GM13976 (cell line): ENCODE measurements around the gene MYO1E.

Source experiments
- DNase-seq: peaks from one replicate; pipeline ENCODE4 v3.0.0; 2012; ENCODE audit warnings: low spot score
- CTCF ChIP-seq: IDR thresholded peaks from 2 replicates; pipeline ENCODE4 v1.5.1; 2012; ENCODE audit warnings: borderline replicate concordance, mild to moderate bottlenecking; ENCODE audit not compliant: insufficient read depth; ENCODE audit errors: extremely low read depth, missing control alignments, control extremely low read depth
- in situ Hi-C: fragments of 300-500 bp; cut with MboI; formaldehyde crosslinking; loops from one replicate; pipeline ENCODE4 v1.12.0; 2022; ENCODE audit warnings: low sequenced_read_pairs, mixed read lengths, inconsistent platforms; ENCODE audit not compliant: unreplicated experiment

MYO1E gene

GRCh38 chr15:59309405-59309804, 63.3 kb downstream of the MYO1E start:
- no peak for DNase-seq
- in situ Hi-C loops: no loop called here
- TF ChIP-seq CTCF: no peak

GRCh38 chr15:59307165-59307537, 65.5 kb downstream of the MYO1E start:
- in situ Hi-C loops: no loop called here
- DNase-seq: no peak
- no peak for TF ChIP-seq CTCF

GRCh38 chr15:59306520-59307164, 66.0 kb downstream of the MYO1E start:
- DNase-seq: no peak
- in situ Hi-C loops: no loop called here
- no peak for TF ChIP-seq CTCF

GRCh38 chr15:59304807-59305206, 67.9 kb downstream of the MYO1E start:
- in situ Hi-C loops: no loop called here
- DNase-seq: no peak
- TF ChIP-seq CTCF: no peak

GRCh38 chr15:59304034-59304795, 68.5 kb downstream of the MYO1E start:
- in situ Hi-C loops: no loop called here
- no peak for TF ChIP-seq CTCF
- no peak for DNase-seq

GRCh38 chr15:59303633-59304032, 69.0 kb downstream of the MYO1E start:
- no peak for TF ChIP-seq CTCF
- in situ Hi-C loops: no loop called here
- no peak for DNase-seq
